ENCODE results near the gene FBXW2. TPM values are rescaled to one million over a fixed set of nuclear protein-coding genes. Genes with fewer than 3 reads are reported as not detected.
"Not testable (repeated sequence)": the region's sequence is repeated elsewhere in the genome, so short reads cannot be mapped to it uniquely, and the experiment has no call there.

Gene FBXW2
- total RNA-seq (ENCODE audit: insufficient read depth, low replicate concordance) = 65.0 TPM

DNA sequence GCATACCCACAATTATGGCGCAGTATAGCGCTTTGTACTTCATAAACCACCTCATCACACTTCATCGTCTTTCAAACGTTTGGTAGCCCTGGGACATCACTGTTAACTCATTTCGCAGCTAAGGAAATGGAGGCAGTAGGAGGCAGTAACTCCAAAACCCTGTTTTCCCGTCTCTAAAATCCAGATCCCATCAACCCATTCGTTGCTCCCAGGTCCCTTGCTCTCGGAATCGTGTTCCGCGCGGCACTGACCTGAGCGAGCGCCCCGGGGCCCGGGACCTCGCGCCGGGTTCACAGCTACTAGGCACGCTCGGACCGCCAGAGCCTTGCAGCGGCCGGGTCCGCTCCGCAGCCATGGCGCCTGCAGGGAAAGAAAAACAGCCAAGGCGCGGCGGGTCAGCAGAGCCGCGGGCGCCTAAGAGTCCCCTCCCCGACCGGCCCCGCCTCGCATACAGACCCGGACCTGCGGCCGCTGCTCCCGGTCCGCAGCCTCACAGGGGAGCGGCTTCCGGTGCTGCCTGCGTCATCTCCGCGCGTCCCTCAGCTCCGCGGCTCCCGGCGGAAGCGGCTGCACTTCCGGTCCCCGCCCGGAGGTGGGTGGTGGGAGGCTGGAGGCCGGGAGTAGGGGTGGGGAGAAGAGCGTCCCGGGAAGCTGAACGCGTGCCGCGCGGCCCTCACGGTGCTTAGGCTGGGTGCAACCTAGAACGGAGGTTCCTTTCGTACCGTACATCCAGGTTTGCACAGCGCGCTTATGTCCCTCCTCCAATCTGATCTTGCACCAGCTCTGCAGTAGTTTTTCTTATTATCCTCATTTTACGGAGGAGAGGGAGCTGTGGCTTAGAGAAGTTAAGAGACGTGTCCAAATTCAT lies at the start of gene FBXW2:
FBXW2 (minus strand) TSS at position 519 of the 868 bp plus-strand sequence. CDS start 5,158 bp downstream, outside the sequence.
- DNase-seq (ENCODE audit: low spot score) = peak; percentile 94

- DNase-seq (ENCODE audit: low spot score) = no peak
These were observed 48.9 kb upstream of the FBXW2 start for GRCh38 chr9:120841930-120842684.

- no peak for DNase-seq (ENCODE audit: low spot score)
These were observed 45.9 kb upstream of the FBXW2 start for GRCh38 chr9:120839146-120839545.

- no peak for DNase-seq (ENCODE audit: low spot score)
These were observed 44.7 kb upstream of the FBXW2 start for GRCh38 chr9:120837921-120838320.

- no peak for DNase-seq (ENCODE audit: low spot score)
These were observed 40.1 kb upstream of the FBXW2 start for GRCh38 chr9:120833325-120833724.

DNA sequence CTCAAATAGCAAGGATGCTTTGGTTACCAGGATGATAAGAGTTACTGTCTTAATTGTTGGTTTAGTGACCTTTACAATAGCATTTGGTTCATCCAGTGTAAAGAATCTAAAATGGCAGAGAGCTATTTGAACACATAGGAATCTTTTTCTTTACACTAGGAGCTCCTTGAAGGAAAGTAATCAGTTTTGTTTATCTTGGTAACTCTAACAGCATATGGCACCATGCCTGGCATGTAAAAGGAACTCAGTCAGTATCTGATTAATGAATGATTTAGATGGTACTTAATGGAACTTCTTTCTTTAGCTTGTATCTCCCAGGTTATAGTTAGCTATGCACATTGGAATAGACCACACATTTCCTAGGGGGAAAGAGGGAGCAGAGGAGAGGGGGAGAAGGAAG lies 39.6 kb upstream of the FBXW2 start:
- no peak for DNase-seq (ENCODE audit: low spot score)

- no peak for DNase-seq (ENCODE audit: low spot score)
These were observed 37.6 kb upstream of the FBXW2 start for GRCh38 chr9:120830865-120831264.

DNA sequence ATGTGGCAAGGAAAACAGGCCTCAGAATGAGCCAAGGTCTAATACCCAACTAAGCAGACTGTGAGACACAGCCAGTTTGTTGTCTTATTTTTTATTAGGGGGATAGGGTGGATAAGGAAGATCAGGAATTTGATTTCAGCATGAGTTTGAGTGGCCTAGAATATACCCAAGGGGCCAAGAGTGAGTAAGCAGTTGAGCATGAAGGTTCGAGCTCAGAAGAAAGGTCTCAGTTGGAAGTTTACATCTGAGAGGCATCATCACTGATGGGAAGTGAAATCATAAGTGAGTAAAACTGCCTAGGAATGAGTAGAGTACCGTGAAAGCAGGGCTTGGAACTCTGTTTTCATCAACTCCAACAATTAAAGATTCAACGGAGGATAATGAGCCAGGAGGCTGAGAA lies 36.9 kb upstream of the FBXW2 start:
- no peak for DNase-seq (ENCODE audit: low spot score)

DNA sequence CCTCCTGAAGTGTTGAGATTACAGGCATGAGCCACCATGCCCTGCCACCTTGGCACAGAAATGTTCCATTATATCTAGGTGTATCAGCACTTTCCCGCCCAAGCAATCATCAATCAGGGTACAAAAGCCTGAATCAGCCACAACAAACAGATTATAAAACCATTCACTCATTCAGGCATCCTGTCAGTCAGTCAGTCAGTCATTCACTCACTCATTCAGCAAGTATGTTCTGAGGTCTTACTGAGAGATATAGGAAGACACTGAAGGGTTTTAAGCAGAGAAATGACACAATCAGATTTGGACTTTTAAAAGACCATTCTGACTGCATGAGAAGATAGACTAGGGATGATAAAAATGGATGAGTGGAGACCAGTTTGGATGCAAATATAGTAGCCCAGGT lies 36.4 kb upstream of the FBXW2 start:
- DNase-seq (ENCODE audit: low spot score) = no peak

GRCh38 chr9:120820095-120820494 lies 26.9 kb upstream of the FBXW2 start:
- no peak for DNase-seq (ENCODE audit: low spot score)

DNA sequence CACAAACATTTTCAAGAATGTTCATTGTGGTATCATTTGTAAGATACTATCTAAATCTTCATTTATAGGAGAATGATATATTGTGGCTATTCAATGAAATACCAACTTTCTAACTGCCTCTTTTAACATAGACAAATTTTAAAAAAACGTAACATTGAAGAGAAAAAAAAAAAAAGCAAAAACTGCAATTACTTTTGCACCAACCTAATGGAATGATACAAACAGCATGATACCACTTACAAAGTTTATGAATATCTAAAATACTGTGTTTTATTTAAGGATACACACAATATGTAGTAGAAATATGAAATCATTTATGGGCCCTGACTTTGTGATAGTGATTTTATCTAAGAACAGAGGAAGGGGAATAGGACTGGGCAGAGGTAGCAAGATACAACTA lies 25.4 kb upstream of the FBXW2 start:
- DNase-seq (ENCODE audit: low spot score) = no peak

DNA sequence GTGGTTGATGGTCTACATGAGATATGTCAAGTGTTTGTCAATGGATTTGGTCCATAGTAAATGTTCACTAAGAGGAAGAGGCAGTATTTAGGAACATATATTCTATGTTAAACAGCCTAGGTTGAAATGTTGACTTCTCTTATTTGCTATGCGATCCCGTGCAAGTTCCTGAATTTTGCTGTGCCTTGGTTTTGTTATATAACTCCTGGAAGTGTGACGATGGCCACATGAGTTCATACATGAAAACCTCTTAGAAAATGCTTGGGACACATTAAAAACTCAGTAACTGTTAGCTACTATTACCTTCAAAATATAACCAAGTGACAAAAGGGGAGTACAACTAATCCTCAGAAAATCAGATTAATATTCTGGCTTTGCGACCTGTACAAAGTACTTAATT lies 21.9 kb upstream of the FBXW2 start:
- DNase-seq (ENCODE audit: low spot score) = no peak

DNA sequence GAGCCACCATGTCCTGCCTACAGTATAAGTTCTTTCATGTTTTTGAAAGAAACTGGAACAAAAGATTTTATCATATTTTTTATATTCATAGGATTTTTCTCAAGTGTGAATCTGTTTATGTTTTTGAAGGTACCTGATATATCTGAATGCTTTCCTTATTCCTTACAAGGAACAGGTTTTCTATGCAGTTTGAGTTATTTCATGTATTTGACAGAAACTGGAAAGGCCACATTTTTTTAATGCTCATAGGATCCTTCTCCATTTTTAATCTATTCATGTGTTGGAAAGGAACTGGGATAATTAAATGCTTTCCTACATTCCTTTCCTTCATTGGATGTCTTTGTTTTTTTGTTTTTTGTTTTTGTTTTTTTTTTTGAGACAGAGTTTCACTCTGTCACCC lies 15.7 kb upstream of the FBXW2 start:
- no peak for DNase-seq (ENCODE audit: low spot score)

DNA sequence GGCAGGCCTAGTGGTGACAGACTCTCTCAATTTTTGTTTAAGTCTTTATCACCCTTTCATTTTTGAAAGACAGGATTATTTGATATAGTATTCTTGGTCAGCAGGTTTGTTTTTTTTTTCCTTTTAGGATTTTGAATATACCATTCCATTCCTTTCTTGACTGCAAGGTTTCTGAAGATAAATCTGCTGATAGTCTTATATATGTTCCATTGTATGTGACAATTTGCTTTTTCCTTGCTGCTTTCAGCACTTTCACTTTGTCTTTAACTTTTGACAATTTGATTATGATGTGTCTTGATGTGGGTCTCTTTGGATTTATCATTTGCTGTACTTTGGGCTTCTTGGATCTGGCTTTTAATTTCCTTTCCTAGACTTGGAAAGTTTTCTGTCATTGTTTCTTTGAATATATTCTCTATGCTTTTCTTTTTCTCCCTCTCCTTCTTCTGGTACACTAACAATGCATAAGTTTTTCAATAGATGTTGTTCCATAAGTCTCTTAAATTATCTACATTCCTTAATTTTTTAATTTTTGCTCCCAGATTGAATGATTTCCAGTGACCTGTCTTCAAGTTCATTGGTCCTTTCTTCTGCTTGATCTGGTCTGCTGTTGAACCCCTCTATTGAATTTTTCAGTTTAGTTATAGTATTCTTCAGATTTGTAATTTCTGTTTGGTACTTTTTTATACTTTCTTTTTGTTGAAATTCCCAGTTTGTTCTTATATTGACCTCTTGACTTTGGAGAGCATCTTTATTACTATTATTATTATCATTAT lies 14.6 kb upstream of the FBXW2 start:
- no peak for DNase-seq (ENCODE audit: low spot score)

- DNase-seq (ENCODE audit: low spot score) = not testable (repeated sequence)
These were observed 11.7 kb upstream of the FBXW2 start for GRCh38 chr9:120804784-120805363.

GRCh38 chr9:120801441-120801840 lies 8.2 kb upstream of the FBXW2 start:
- no peak for DNase-seq (ENCODE audit: low spot score)

DNA sequence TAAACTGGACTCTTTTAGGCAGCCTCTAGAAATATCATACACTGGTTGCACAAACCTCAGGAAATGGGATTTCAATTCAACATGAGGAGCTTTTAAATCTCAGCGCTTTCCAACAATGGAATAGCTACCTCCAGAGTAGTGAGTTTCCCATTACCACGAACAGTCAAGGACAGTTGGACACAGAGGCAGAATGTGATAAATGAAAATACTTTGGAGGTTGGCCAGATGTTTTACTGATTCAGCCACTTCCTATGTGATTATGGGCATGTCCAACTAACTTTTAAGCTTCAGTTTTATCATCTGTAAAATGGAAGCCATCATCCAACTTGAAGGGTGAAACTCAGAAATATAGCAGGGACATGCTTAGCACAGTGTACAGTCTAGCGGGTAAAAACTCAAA lies 2.1 kb downstream of the FBXW2 start:
- no peak for DNase-seq (ENCODE audit: low spot score)

DNA sequence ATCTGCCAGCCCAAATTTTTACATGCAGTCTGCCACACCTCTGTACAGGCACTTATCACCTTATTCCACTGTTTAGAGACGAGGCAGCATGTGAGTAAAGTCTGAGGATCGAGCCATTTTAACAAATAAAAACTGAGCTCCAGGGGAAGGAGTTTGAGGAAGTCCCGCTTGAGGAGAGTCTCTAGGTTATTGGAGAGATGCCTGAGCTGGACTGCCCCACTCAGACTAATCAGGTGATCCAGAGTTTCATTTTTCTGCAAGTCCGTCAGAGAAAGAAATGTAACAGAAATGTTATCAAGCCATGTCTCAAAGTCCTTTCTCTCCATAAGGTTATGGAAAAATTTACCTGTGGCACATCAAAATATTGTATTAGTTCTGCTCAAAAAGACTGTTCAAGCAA lies 5.3 kb downstream of the FBXW2 start:
- no peak for DNase-seq (ENCODE audit: low spot score)

DNA sequence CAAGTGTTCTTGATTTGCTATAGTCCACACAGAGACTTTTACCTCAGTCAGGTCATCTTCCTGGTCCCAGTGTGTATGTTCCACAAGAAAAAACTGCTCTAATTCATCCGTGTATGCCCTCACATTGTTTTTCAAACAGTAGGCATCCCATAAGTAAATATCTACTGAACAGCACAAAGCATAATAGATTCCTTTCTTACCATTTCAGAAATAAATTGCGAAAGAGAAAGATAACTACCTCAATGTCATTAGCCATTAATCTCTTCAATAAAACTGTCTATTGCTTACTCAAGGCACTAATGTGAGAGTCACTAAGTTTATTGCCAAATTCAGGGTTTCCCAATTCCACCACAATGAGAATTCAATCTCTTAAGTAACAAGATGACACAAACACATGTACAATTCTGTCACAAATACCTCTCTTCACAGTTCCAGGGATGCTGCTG lies 9.6 kb downstream of the FBXW2 start:
- DNase-seq (ENCODE audit: low spot score) = no peak

GRCh38 chr9:120781236-120781635 lies 12.0 kb downstream of the FBXW2 start:
- no peak for DNase-seq (ENCODE audit: low spot score)

DNA sequence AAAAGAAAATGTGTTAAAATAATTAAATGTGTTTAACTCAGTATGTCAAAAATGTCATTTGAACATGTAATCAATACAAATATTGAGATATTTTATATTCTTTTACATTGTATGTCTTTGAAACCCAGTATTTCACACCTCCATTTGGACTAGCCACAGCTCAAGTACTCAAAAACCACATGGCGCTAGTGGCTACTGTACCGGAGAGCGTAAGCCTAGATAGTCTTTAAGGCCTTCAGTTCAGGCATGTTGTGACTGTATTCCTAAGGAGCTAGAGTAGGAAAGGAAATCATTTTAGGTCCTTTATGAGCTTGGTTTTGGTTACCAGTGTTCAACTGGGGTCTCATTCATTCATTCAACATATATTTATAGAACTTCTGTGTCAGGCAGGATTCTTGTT lies 12.8 kb downstream of the FBXW2 start:
- DNase-seq (ENCODE audit: low spot score) = no peak

GRCh38 chr9:120779227-120779626 lies 14.0 kb downstream of the FBXW2 start:
- DNase-seq (ENCODE audit: low spot score) = no peak
